Raji (cell line): ENCODE data around the gene BCAN.

Source experiments
- POLR2A ChIP-seq: IDR thresholded peaks from 2 replicates; pipeline ENCODE4 v1.6.1; 2011; ENCODE audit warnings: low read depth, low read length, control low read depth; ENCODE audit not compliant: insufficient read depth

BCAN gene

DNA sequence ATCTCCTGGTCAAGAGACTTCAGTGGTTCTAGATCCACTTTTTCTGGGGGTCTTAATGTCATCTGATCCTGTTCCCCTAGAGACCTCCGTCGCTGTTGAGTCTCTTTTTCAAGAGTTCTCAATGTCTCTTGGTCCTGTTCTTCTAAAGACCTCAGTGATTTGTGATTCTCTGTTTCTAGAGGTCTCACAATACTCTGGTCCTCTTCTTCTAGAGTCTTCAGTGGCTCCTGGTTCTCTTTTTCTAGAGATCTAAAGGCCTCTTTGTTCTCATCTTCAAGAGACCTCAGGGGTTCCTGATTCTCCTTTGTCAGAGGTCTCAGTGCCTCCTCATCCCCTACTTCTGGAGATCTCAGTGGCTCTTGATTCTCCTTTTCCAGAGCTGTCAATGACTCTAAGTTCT, 29.9 kb downstream of the BCAN start:
- no peak for TF ChIP-seq POLR2A

DNA sequence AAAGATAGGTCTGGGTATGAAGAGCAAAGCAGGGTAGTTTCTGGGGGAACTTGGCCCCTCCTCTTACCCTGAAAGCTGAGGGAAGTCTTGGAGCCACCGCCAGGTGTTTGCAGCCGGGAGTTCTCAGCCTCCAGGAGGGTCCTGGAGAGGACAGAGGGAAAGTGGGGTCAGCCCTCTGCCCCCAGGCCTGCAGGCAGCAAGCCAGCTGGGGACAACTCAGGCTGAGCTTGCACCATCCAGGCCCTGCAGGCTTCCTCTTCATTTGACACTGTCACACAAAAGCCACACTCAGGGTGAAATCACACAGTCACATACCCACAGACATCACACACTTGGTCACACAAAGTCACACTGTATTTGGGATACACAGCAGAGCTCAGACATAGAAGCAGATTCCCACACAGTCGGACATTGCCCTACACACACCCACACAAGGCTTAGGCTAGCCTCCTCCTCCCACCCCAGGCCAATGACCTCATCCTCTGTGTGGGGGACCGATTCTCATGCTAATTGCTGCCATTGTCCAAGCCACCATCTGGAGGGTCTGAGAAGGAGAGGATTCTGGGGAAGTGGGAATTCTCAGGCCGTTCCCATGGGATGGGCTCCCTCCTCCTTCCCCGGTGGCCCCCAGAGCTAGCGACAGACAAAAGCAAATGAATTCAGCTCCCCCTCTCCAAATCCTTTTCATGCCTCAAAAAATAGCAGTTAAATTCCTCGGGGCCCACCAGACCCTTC, 31.6 kb downstream of the BCAN start:
- no peak for TF ChIP-seq POLR2A

DNA sequence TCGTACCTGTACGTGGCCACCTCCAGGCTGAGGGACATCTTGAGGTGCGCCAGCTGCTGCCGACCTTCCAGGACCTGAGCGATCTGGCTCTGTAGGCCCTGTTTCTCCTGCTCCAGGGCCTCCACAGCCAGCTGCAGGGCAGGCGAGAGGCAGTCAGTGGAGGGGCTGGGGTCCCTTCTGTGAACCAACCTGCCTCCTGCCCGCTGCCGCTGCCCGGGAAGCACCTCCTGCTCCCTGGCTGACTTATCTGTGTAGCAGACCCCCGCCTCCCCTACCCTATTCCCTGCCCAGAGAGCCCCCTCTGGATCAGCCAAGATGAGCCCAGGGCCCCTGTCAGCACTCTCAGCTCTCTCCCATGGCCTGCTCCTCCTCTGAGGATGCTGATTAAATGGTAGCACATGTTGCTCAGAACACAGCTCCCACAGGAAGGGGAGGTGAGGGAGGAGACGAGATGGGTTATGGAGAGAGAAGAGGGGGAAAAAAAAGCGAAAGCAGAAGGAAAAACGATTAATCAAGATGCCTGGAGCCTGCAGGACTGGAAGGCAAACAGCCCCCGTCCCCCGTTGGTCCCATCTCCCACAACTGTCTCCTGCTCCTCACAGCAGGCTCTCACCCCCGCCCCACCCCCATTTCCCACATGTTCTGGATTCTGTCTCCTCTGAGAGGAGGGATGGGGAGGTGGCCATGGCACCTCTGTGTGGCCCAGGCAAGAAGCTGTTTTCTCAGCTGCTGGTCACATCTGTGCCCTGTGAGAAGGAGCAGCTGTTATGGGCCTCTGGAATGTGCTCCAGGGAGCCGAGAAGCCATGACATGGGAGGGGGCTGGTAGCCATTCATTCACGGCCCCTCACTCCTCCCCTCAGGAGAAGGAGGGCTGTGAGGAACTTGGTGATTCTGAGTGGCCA, 33.5 kb downstream of the BCAN start:
- TF ChIP-seq POLR2A: no peak

- no peak for TF ChIP-seq POLR2A
These were observed 34.4 kb downstream of the BCAN start for GRCh38 chr1:156676114-156676819.

DNA sequence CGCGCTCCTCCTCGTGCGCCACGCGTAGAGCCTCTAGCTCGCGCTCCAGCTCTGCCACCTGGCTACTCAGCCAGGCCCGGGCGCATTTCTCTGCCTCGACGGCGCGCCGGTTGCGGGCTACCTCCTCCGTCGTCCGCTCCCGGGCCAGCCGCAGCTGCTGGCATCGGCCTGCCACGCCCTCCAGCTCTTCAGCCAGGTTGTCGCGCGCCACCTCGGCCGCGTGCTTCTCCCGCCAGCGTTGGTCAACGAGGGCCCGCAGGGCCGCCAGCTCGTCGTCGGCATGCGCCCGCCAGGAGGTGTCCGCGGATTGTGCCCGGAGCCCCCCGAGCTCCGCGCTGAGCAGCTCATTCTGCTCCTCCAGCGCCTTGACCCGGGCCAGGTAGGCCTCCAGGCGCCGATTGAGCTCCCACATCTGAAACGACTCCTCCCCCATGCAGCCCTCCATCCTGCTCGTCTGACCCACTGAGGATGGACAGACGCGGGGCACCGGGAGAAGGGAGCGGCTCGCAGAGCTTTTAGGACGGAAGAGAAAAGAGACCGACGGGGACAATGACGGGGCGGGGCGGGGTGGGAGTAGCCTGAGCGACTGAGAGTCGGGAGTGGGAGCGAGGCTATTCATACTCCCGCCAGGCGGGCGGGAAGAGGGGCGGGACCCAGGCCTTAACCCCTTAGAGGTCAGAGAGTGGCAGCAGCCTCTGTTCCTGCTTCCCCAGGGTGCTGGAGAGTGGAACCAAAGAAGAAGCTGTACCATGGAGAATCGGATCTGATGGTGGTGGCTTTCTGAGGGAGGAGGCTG, 35.1 kb downstream of the BCAN start, which contains the start of gene NES:
TSS of gene NES (minus strand) at position 588 of the 796 bp plus-strand sequence. CDS start at position 445, 143 bp downstream.
- no peak for TF ChIP-seq POLR2A

DNA sequence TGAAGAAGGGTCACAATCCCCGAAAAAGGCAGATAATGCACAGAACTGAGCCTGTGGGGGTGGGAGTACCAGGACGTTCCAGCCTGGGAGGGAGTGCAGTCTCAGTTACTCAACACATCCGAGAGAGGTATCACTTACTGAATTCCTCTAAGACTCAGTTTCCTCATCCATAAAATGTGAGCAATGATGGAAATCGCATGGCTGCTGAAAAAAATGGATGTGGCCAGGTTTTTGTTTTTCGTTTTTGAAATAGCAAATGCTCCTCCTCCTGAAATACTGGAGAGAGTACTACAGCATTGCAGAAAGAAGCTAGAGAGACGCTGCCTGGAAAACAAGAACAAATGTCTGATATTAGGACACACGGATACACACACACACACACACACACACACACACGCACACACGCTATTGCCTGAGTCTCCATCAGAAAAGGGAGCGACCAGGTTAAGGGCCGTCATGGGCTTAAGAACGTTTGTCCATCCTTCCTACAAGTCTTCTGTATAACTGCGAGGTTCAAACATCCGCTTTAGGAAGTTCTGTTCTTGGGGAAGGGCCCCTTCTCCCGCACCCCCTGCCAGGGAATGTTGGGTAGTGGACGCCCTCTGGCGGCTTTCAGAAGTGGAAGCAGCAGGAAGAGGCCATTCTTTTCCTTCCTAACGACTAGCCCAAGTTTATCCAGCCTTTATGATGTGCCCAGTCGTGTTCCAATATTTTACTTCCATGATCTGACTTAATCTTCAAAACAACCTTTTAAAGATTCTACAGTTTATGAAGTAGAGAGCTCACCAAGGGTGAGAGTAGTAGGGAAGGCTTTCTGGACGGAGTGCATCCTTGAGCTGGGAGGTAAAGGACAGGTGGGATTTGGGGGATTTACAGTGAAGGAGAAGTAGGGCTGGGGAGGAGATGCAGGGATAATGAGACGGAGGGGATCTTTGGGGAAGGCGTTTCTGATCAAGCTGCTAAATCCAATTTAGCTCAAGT, 36.0 kb downstream of the BCAN start:
- TF ChIP-seq POLR2A: no peak

GRCh38 chr1:156680056-156680455, 38.1 kb downstream of the BCAN start:
- no peak for TF ChIP-seq POLR2A

GRCh38 chr1:156681196-156681960, 39.5 kb downstream of the BCAN start:
- no peak for TF ChIP-seq POLR2A

DNA sequence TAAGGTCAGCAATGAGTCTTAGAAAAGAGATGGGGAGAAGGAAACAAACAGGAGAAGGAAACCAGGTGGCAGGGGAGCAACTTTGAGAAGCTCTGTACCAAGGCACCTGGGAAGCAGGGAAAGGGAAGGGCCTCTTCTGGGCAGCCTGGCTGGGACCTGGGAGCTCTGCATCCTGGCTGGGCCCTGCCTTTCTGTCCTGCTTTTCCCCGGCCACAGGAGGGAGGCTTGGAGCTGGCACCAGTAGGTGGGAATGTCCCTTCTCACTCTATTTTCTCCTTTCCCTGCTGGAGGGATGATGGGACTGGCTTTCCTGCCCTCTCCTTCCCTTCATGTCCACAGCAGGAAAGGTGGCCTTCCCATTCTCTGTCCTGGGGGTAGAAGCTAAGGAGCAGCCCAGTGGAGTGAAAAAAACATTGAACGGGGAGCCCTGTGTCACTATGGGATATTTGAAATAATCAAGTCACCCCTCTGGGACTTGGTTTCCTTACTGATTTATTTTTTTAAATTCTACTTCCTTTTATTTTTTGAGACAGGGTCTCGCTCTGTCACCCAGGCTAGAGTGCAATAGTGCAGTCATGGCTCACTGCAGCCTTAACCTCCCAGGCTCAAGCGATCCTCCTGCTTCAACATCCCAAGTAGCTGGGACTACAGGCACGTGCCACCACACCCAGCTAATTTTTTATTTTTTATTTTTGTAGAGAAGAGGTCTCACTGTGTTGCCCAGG, 40.4 kb downstream of the BCAN start:
- TF ChIP-seq POLR2A: no peak

GRCh38 chr1:156684227-156684782, 42.4 kb downstream of the BCAN start:
- no peak for TF ChIP-seq POLR2A

GRCh38 chr1:156689035-156689952, 47.4 kb downstream of the BCAN start:
- TF ChIP-seq POLR2A: no peak
